Activated CD4-positive, alpha-beta T cell treated with anti-CD3 and anti-CD28 coated beads, Interleukin-10, Interleukin-2, amounts not matched to agents 100 ng/mL and 50 ng/mL, durations not matched to agents 16 hours and 8 hours (primary cell): ENCODE measurements around the gene IPPK.

Source experiments
- DNase-seq: peaks from one replicate; pipeline ENCODE4 v3.0.0-alpha.2; 2020

The IPPK gene

DNA sequence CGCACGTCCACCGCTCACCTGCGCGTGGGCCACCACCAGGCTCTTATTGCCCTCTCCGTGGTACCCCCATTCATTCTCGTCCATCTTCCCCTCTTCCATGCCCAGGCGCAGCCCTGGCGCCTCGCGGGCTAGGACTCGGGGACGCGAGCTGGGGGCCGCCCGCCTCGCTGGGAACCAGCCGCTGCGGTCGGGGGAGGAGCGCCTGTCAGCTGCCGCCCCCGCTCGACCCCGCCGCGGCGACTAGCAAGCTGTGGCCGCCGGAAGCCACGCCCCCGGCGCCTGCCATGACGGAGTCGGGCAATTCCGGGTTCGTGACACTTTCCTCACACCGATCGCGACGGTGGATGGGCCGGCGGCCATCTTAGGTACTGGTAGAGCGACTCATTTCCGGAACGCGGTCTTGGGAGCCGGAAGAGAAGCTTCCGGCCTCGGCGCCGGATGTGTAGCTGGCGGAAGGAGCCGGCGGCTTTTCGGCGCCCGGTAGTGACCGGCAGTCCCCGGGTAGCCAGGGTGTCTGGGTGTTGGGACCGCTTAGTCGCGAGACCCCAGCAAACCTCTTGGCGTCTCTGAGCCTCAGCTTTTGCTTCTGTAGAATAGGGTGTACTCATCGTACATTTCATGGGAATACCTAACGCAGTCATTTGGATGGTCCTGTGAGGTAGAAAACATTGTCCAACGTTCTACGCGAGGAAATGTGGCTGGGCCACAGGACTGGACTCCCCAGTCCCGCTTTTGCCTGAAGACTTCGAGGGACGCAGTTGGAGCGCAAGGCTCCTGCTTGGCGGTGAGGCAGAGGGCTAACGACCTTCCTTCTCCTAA, at the start of gene IPPK:
IPPK (minus strand) TSS at position 242 of the 819 bp plus-strand sequence; CDS start at position 99, 143 bp downstream.
- peak; percentile 99 for DNase-seq

- DNase-seq, result no peak
These were observed 49.2 kb upstream of the IPPK start for GRCh38 chr9:92719028-92719647.

DNA sequence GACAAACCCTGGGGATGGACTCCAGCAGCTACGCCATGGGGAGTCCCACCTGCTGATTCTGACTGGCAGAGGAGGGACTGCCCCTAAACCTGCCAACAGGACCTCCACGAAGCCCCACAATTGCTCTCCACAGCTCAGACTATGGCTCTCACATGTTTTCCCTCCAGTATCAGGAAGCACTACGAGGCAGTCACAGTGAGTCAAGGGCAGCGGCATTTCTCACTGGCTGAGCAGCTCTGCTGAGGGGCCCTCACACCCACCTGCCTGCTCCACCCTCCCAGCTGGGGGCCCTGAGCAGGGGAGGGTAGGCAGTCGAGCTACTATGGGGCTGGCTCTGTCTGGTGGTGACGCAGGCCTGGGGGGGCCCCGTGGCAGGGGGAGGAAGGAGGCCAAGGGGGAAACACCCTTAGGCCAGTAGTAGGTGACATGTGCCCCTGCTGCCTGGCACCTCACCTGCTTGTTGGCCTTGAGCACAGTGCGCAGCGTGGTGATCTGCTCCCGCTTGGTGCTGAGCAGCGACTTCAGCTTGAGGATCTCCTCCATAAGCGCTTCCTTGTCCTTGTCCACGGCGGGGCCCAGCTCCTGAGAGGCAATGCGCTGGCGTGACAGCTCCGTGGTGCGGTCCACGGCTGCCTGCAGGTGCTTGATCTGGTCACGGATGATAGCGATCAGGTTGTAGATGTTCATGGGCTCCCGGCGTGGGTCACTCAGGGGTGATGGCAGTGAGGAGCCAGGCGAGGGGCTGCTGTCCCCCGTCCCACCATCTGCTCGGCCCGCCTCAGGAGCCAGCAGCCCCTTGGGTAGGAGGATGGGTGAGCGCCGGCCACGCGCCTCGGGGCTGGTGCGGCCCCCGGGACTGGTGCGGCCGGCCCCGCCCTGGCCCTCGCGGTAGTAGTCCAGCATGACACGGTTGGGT, 48.4 kb upstream of the IPPK start:
- DNase-seq, result no peak

- DNase-seq, result no peak
These were observed 47.5 kb upstream of the IPPK start for GRCh38 chr9:92717201-92718085.

DNA sequence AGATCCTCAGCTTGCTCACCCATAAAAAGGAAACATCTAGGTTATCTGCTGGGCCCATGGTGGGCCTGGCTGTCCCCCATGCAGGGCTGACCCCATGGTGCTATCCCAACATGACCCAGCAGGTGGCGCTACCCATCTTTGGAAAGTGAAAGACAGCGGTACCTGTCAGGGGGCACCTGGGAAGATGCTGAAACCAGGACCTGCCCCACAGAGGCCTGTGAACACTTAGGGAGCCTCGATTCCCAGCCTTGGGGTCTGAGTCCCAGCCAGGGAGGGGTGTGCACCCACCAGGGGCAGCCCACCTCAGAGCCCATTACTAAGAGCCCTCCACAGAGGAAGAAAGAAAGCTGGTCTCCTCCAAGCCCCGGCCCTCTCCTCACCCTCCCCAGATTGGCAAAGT, 46.6 kb upstream of the IPPK start:
- peak; percentile 75 for DNase-seq

- no peak for DNase-seq
These were observed 45.7 kb upstream of the IPPK start for GRCh38 chr9:92715488-92716231.

- DNase-seq, result no peak
These were observed 45.0 kb upstream of the IPPK start for GRCh38 chr9:92714787-92715487.

- DNase-seq, result no peak
These were observed 44.1 kb upstream of the IPPK start for GRCh38 chr9:92714016-92714415.

DNA sequence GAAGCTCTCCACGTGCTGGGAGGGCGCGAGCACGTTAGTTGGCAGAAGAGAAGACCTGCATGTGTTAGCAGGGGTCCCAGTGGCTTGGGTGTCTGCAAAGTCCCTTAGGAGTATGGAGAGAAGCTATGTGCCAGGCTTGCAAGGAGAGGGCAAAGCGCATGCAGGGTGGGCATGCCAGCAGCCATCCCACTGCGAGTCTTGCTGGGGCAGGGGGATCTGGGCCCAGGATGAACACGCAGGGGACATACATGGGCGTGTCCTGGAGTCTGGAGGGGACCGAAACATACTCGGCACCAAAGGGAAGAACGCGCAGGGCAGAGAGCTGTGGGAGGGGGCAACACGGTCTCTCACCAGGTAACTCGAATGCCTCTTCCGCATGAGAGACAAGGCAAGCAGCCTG, 43.6 kb upstream of the IPPK start:
- no peak for DNase-seq

DNA sequence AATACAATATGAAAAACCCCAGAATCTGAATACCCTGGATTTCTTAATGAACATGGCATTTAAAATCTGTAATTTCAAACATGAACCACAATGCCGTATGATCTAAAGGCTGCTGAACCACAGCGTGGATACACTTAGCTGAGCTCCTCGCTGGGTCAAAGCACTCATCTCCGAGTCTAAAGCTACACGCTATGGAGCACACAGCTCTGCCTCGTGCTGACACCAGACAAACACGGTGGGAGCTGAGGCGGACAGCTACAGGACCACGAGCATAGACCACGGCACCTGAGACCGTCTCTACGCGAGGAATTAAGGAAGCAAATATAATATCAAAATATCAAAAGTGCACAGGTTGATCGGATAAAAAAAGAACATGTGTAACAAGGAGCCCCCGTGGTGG, 42.8 kb upstream of the IPPK start:
- no peak for DNase-seq

DNA sequence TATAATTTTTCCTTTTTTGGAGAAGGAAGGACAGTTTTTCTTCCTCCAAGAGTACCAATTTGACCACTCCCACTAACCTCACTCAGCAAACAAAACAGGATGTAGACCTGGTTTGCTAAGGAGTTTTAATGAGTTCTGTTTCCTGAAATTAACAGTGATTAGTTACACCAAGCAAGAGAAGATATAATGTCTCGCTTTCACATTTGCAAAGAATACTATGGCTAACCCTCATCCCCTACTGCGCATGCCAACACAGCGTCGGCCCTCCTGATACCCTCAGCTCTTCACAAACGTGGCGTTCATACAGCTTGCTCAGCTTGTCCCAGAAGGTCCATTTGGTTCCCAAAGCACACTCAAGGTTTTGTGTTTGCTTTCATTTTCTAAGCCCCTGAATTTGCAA, 41.9 kb upstream of the IPPK start:
- DNase-seq, result peak; percentile 60

DNA sequence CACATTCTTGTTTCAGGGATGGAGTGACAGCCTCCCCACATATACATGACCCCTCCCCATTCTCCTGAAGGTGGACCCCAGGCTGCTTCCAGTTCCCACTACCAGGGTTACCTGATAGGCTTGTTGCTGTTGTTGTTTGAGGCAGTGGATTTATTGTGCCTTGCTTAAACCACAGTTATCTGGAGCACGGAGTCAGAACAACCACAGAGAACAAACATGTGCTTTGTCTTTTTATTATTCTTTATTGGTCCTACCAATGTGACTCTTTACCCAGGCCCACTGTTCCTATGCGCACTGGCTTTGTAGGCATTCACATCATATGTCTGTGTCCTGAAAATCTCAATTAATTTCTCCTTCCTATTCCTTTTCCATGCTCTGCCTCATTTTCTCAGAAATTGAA, 41.2 kb upstream of the IPPK start:
- DNase-seq, result no peak

GRCh38 chr9:92710368-92710767, 40.4 kb upstream of the IPPK start:
- DNase-seq, result no peak

- DNase-seq, result no peak
These were observed 40.0 kb upstream of the IPPK start for GRCh38 chr9:92709954-92710353.

GRCh38 chr9:92709240-92709639, 39.3 kb upstream of the IPPK start:
- no peak for DNase-seq

DNA sequence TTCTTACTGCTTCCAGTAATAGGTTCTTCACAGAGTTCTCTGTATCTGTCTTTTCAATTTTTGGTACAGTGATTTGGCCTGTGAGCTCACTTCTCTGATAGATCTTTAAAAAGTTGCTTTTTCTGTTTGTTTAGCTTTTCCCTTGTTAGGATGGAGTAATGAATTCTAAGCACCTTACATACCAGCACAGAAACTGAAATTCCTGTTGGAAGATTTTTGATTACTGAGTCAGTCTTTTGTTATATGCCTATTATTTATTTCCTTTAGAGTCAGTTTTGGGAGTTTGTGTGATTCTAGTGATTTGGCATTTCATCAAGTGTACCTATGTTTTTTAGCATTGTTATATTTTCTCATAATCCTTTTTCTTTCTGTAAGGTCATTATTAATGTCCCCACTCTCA, 37.6 kb upstream of the IPPK start:
- DNase-seq, result no peak

DNA sequence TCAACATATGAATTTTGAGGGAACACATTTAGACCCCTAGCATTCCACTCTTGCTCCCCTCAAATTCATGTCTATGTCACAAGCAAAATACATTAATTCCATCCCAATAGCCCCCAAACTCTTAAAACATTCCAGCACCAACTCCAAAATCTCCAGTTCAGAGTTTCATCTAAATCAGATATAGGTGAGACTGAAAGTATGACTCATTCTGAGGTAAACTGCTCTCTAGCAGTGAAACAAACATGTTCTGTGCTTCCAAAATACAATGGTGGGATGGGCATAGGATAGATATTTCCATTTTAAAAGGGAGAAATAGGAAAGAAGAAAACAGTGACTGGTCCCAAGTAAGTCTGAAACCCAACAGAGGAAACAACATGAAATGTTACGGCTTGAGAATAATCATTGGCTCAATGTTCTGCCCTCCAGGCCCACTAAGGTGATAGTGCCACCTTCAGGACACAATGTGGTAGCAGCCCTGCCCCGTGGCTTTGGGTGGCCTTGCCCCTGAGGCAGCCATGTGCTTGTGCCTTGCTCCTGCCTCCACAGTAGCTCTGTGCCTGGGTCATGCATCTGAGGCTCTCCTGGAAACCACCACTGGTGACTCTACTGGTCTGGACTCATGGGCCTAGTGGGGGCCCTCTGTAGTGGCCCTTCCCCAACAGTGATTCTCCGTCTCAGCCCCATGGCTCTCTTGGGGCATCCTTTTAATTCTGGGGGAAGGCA, 36.4 kb upstream of the IPPK start:
- peak; percentile 68 for DNase-seq

GRCh38 chr9:92704528-92704927, 34.6 kb upstream of the IPPK start:
- DNase-seq, result no peak

DNA sequence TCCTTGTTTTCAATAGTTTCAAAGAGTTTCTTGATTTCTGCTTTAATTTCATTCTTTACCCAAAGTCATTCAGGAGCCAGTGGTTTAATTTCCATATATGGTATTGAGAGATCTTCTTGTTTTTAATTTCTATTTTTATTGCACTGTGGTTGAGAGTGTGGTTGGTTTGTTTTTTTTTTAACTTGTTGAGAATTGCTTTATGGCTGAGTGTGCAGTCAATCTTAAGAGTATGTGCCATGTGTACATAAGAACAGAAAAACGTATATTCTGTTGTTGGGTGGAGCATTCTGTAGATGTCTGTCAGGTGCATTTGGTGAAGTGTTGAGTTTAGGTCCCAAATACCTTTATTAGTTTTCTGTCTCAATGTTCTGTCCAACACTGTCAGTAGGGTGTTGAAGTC, 26.7 kb upstream of the IPPK start:
- no peak for DNase-seq

DNA sequence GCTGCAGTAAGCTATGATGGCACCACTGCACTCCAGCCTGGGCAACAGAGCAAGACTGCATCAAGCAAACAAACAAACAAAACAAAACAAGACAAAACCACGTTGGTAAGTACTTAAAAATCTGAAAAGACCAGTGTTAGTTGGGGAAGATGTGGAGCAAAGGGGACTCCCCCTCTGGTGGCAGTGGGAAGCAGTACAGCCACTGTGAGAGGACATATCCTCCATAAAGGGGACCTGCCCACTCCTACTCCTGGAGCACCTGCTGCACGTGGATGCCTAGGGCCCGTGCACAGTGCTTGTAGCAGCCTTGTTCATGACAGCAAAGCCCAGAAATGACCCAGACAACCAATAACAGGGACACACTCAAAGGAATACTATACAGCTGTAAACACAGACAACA, 17.0 kb upstream of the IPPK start:
- DNase-seq, result no peak
